Epithelial cell of prostate (primary cell): ENCODE data around the gene THRSP.
"Not testable (repeated sequence)": the region's sequence is repeated elsewhere in the genome, so short reads cannot be mapped to it uniquely, and the experiment has no call there.

Experiments
- DNase-seq: peaks from one replicate; pipeline ENCODE4 v3.0.0-alpha.2; 2011; ENCODE audit warnings: low read depth, low spot score
- H3K27ac ChIP-seq: fragments of 450-650 bp; 2 replicates; pipeline ENCODE4 v1.5.1; 2017; ENCODE audit warnings: mild to moderate bottlenecking

THRSP gene

GRCh38 chr11:78038697-78039313, 24.9 kb upstream of the THRSP start:
- peak overlapping the region; percentile 91 for H3K27ac ChIP-seq
- DNase-seq: no peak

GRCh38 chr11:78039391-78039918, 24.2 kb upstream of the THRSP start:
- peak overlapping the region; percentile 91 for H3K27ac ChIP-seq
- DNase-seq: no peak

- peak overlapping the region; percentile 91 for H3K27ac ChIP-seq
- no peak for DNase-seq
Observed at GRCh38 chr11:78039919-78040671, 23.6 kb upstream of the THRSP start.

- DNase-seq: no peak
- peak overlapping the region; percentile 91 for H3K27ac ChIP-seq
Observed at GRCh38 chr11:78040691-78041379, 22.8 kb upstream of the THRSP start.

GRCh38 chr11:78041380-78041719, 22.3 kb upstream of the THRSP start:
- H3K27ac ChIP-seq, DNase-seq: not testable (repeated sequence)

- DNase-seq: no peak
- H3K27ac ChIP-seq: no peak overlapping the region
Observed at GRCh38 chr11:78041843-78042440, 21.7 kb upstream of the THRSP start.

- H3K27ac ChIP-seq: no peak overlapping the region
- no peak for DNase-seq
Observed at GRCh38 chr11:78044706-78045105, 19.0 kb upstream of the THRSP start.

- no peak overlapping the region for H3K27ac ChIP-seq
- no peak for DNase-seq
Observed at GRCh38 chr11:78045851-78046485, 17.7 kb upstream of the THRSP start.

GRCh38 chr11:78046486-78046854, 17.2 kb upstream of the THRSP start:
- no peak overlapping the region for H3K27ac ChIP-seq

GRCh38 chr11:78048561-78048960, 15.1 kb upstream of the THRSP start:
- no peak overlapping the region for H3K27ac ChIP-seq
- no peak for DNase-seq

More at GRCh38 chr11:78046486-78046854, 17.2 kb upstream of the THRSP start:
- no peak for DNase-seq

GRCh38 chr11:78049348-78049747, 14.3 kb upstream of the THRSP start:
- no peak overlapping the region for H3K27ac ChIP-seq
- DNase-seq: no peak

GRCh38 chr11:78050964-78051831, 12.5 kb upstream of the THRSP start:
- peak overlapping the region; percentile 75 for H3K27ac ChIP-seq
- peak; percentile 43 for DNase-seq

GRCh38 chr11:78054971-78055370, 8.7 kb upstream of the THRSP start:
- DNase-seq: no peak
- no peak overlapping the region for H3K27ac ChIP-seq

- DNase-seq: no peak
- no peak overlapping the region for H3K27ac ChIP-seq
Observed at GRCh38 chr11:78056093-78056492, 7.6 kb upstream of the THRSP start.

GRCh38 chr11:78057462-78058055, 6.1 kb upstream of the THRSP start:
- DNase-seq: no peak
- no peak overlapping the region for H3K27ac ChIP-seq

GRCh38 chr11:78059749-78060328, 3.8 kb upstream of the THRSP start:
- DNase-seq, H3K27ac ChIP-seq: not testable (repeated sequence)

GRCh38 chr11:78060533-78060932, 3.1 kb upstream of the THRSP start:
- H3K27ac ChIP-seq: no peak overlapping the region
- no peak for DNase-seq

- no peak for DNase-seq
- H3K27ac ChIP-seq: no peak overlapping the region
Observed at GRCh38 chr11:78061088-78061920, 2.4 kb upstream of the THRSP start.
